PC-9 (cell line): ENCODE results near the gene DNM3.

Experiments used
- CTCF ChIP-seq: fragments of 200-600 bp; sonication (generic); conservative IDR thresholded peaks from 2 replicates; pipeline ENCODE4 v1.6.1; 2017; ENCODE audit warnings: mixed run types, antibody characterized with exemption, mild to moderate bottlenecking, moderate library complexity
- EZH2 ChIP-seq: fragments of 200-600 bp; sonication (generic); IDR thresholded peaks from 2 replicates; pipeline ENCODE4 v1.8.0; 2017; ENCODE audit warnings: antibody characterized with exemption, low read depth

- no peak for TF ChIP-seq CTCF
- no peak for TF ChIP-seq EZH2
Measured at GRCh38 chr1:172221436-172221835, 380.1 kb downstream of the DNM3 start.
